ENCODE data around the gene CNFN. TPM values are rescaled to one million over a fixed set of nuclear protein-coding genes. Genes with fewer than 3 reads are reported as not detected.

CNFN gene
- total RNA-seq, 1 donor from 2014 or later, result 1.00 TPM

GRCh38 chr19:42411581-42412178, 21.6 kb upstream of the CNFN start:
- ChIA-PET CTCF (interaction anchor here (1.0 to 1.5 kb wide), 2 partner anchors 11 to 28 kb away, joined by 3 read pairs; no protein-coding TSS in a partner anchor), POLR2A (no interaction called here)
- no peaks in the 10 kb centered on the region for H3K9me3 Mint-ChIP-seq
- no peak for ATAC-seq (ENCODE audit: low read depth)
- no peak for TF ChIP-seq CTCF (IDR thresholded peaks at IDR 0.05)
- peaks cover 3% of the 10 kb centered on the region for H3K4me1 Mint-ChIP-seq
- H3K27ac Mint-ChIP-seq, result no peak overlapping the region
- no peak for DNase-seq
- no peaks in the 10 kb centered on the region for H3K27me3 Mint-ChIP-seq
- no peak overlapping the region for H3K4me3 Mint-ChIP-seq
- H3K36me3 Mint-ChIP-seq (ENCODE audit: low read depth), result peaks cover 64% of the 10 kb centered on the region
- intact Hi-C loops (cut with micrococcal nuclease), result no loop called here

- intact Hi-C loops (cut with micrococcal nuclease), result no loop called here
- H3K4me3 Mint-ChIP-seq, result no peak overlapping the region
- DNase-seq (no peak), ATAC-seq (ENCODE audit: low read depth) (no peak)
- no peaks in the 10 kb centered on the region for H3K9me3 Mint-ChIP-seq
- POLR2A ChIA-PET, result interaction anchor here (1.0 kb wide), 1 partner anchor 14 kb away, joined by 3 read pairs; no protein-coding TSS in a partner anchor
- CTCF ChIA-PET, result no interaction called here
- H3K4me1 Mint-ChIP-seq, result peaks cover 3% of the 10 kb centered on the region
- H3K27me3 Mint-ChIP-seq, result no peaks in the 10 kb centered on the region
- no peak for TF ChIP-seq CTCF (IDR thresholded peaks at IDR 0.05)
- peaks cover 69% of the 10 kb centered on the region for H3K36me3 Mint-ChIP-seq (ENCODE audit: low read depth)
- H3K27ac Mint-ChIP-seq, result no peak overlapping the region
Measured at GRCh38 chr19:42410371-42410770, 20.3 kb upstream of the CNFN start.

- no peaks in the 10 kb centered on the region for H3K27me3 Mint-ChIP-seq
- H3K4me3 Mint-ChIP-seq, result no peak overlapping the region
- peaks cover 67% of the 10 kb centered on the region for H3K36me3 Mint-ChIP-seq (ENCODE audit: low read depth)
- H3K4me1 Mint-ChIP-seq, result peaks cover 3% of the 10 kb centered on the region
- no peak for TF ChIP-seq CTCF (IDR thresholded peaks at IDR 0.05)
- no peaks in the 10 kb centered on the region for H3K9me3 Mint-ChIP-seq
- DNase-seq (no peak), ATAC-seq (ENCODE audit: low read depth) (no peak)
- no peak overlapping the region for H3K27ac Mint-ChIP-seq
- CTCF ChIA-PET, result no interaction called here
- POLR2A ChIA-PET, result interaction anchor here (0.6 to 0.7 kb wide), 3 partner anchors 107 to 1831 kb away, joined by 3 to 11 read pairs (median 4); partner anchors contain the start of gene PAFAH1B3
- intact Hi-C loops (cut with micrococcal nuclease), result no loop called here
Measured at GRCh38 chr19:42409477-42409876, 19.4 kb upstream of the CNFN start.

GRCh38 chr19:42407816-42408175, 17.7 kb upstream of the CNFN start:
- intact Hi-C loops (cut with micrococcal nuclease), result no loop called here
- peaks cover 3% of the 10 kb centered on the region for H3K4me1 Mint-ChIP-seq
- ATAC-seq (ENCODE audit: low read depth) (no peak), DNase-seq (no peak)
- H3K36me3 Mint-ChIP-seq (ENCODE audit: low read depth), result peaks cover 58% of the 10 kb centered on the region
- no peaks in the 10 kb centered on the region for H3K9me3 Mint-ChIP-seq
- no peaks in the 10 kb centered on the region for H3K27me3 Mint-ChIP-seq
- H3K4me3 Mint-ChIP-seq, result no peak overlapping the region
- ChIA-PET POLR2A (no interaction called here), CTCF (no interaction called here)
- no peak overlapping the region for H3K27ac Mint-ChIP-seq
- no peak for TF ChIP-seq CTCF (IDR thresholded peaks at IDR 0.05)

GRCh38 chr19:42407085-42407815, 17.2 kb upstream of the CNFN start:
- Mint-ChIP-seq H3K27me3 (no peaks in the 10 kb centered on the region), H3K4me1 (peaks cover 6% of the 10 kb centered on the region), H3K4me3 (no peak overlapping the region), H3K9me3 (no peaks in the 10 kb centered on the region), H3K27ac (no peak overlapping the region), H3K36me3 (ENCODE audit: low read depth) (peaks cover 57% of the 10 kb centered on the region)
- ChIA-PET POLR2A (no interaction called here), CTCF (no interaction called here)
- intact Hi-C loops (cut with micrococcal nuclease), result no loop called here
- TF ChIP-seq CTCF (IDR thresholded peaks at IDR 0.05), result no peak
- DNase-seq (no peak), ATAC-seq (ENCODE audit: low read depth) (no peak)

All from activated B cell treated with CpG ODN at 0.5 μM for 24 hours (primary cell).